SK-N-SH (cell line): ENCODE measurements around the gene CD180. TPM values are rescaled to one million over a fixed set of nuclear protein-coding genes. Genes with fewer than 3 reads are reported as not detected.
A peak's percentile ranks its signal among the peaks of the same experiment; 100 is the strongest.

Source experiments
- CHD2 ChIP-seq: fragments of 150-350 bp; IDR thresholded peaks from 2 replicates; pipeline ENCODE4 v1.6.1; 2018; ENCODE audit warnings: low read length; ENCODE audit not compliant: partially characterized antibody
- EZH2phosphoT487 ChIP-seq: fragments of 200-600 bp; sonication (generic); IDR thresholded peaks from 2 replicates; pipeline ENCODE4 v1.6.1; 2017; ENCODE audit warnings: low read depth, mixed run types, mild to moderate bottlenecking, antibody characterized with exemption, moderate library complexity, borderline replicate concordance
- FOSL2 ChIP-seq: IDR thresholded peaks from 2 replicates; pipeline ENCODE4 v1.4.0; 2012; ENCODE audit warnings: low read depth, mild to moderate bottlenecking, moderate library complexity, borderline replicate concordance
- FOXJ3 ChIP-seq: sonication (generic); formaldehyde crosslinking; IDR thresholded peaks from 2 replicates; pipeline ENCODE4 v1.5.1; 2020; ENCODE audit warnings: mild to moderate bottlenecking, missing genetic modification reagents
- FOXM1 ChIP-seq: IDR thresholded peaks from 2 replicates; pipeline ENCODE4 v1.4.0; 2012; ENCODE audit warnings: low read depth, mild to moderate bottlenecking
- GATA2 ChIP-seq: sonication (generic); formaldehyde crosslinking; IDR thresholded peaks from 2 replicates; pipeline ENCODE4 v1.5.0; 2020; ENCODE audit warnings: mild to moderate bottlenecking, missing genetic modification reagents
- IRF3 ChIP-seq: fragments of 150-350 bp; IDR thresholded peaks from 2 replicates; pipeline ENCODE4 v1.6.1; 2016; ENCODE audit warnings: mild to moderate bottlenecking, low read depth, low read length
- NFIC ChIP-seq: IDR thresholded peaks from 2 replicates; pipeline ENCODE4 v1.4.0; 2012; ENCODE audit warnings: borderline replicate concordance
- NRF1 ChIP-seq: IDR thresholded peaks from 2 replicates; pipeline ENCODE4 v1.6.1; 2012; ENCODE audit warnings: low read depth, mild to moderate bottlenecking, low read length
- PBX3 ChIP-seq: IDR thresholded peaks from 2 replicates; pipeline ENCODE4; 2012
- REST ChIP-seq: IDR thresholded peaks from 2 replicates; pipeline ENCODE4 v1.6.1; 2012; ENCODE audit warnings: mild to moderate bottlenecking, low read depth, low read length, moderate library complexity
- RFX5 ChIP-seq: IDR thresholded peaks from 2 replicates; pipeline ENCODE4 v1.6.1; 2012; ENCODE audit warnings: mild to moderate bottlenecking, improper control_type of control experiment, low read length
- RXRA ChIP-seq: IDR thresholded peaks from 2 replicates; pipeline ENCODE4 v1.4.0; 2012; ENCODE audit warnings: low read depth, mild to moderate bottlenecking, borderline replicate concordance
- SIN3A ChIP-seq: IDR thresholded peaks from 2 replicates; pipeline ENCODE4 v1.6.1; 2012; ENCODE audit warnings: low read depth, mild to moderate bottlenecking, low read length, moderate library complexity, borderline replicate concordance
- SMC3 ChIP-seq: IDR thresholded peaks from 2 replicates; pipeline ENCODE4 v1.6.1; 2012; ENCODE audit warnings: low read depth, low read length, improper control_type of control experiment
- TCF12 ChIP-seq: IDR thresholded peaks from 2 replicates; pipeline ENCODE4 v1.4.0; 2012
- TEAD4 ChIP-seq: IDR thresholded peaks from 2 replicates; pipeline ENCODE4 v1.4.0; 2012; ENCODE audit warnings: mild to moderate bottlenecking, borderline replicate concordance; ENCODE audit not compliant: insufficient read depth
- USF1 ChIP-seq: IDR thresholded peaks from 2 replicates; pipeline ENCODE4 v1.4.0; 2012; ENCODE audit warnings: low read depth, borderline replicate concordance
- YY1 ChIP-seq: IDR thresholded peaks from 2 replicates; pipeline ENCODE4 v1.4.0; 2012; ENCODE audit warnings: low read depth, mild to moderate bottlenecking
- polyA plus RNA-seq, 3 experiments: library from polyadenylated mRNA; depleted of rRNA; stranded (reverse); fragments of >200 nt; gene quantifications; 2 replicates each; pipeline ENCODE4 v1.2.3, GENCODE V29; 2012

CD180 gene
- polyA plus RNA-seq, 1 of the 3 experiments (the other 2 are of a cell fraction) = 0.02 TPM

- no peak for TF ChIP-seq USF1
- TF ChIP-seq SIN3A = no peak
- TF ChIP-seq RFX5 = no peak
- no peak for TF ChIP-seq FOXJ3
- TF ChIP-seq RXRA = peak; percentile 11; the same call in 1 of the 2 replicates
- no peak for TF ChIP-seq CHD2
- peak; percentile 51; the same call in 1 of the 2 replicates for TF ChIP-seq NFIC
- TF ChIP-seq TEAD4 = no peak
- no peak for TF ChIP-seq YY1
- peak; percentile 68 for TF ChIP-seq PBX3
- no peak for TF ChIP-seq FOXM1
- no peak for TF ChIP-seq REST
- TF ChIP-seq FOSL2 = peak; percentile 45
- TF ChIP-seq IRF3 = no peak
- TF ChIP-seq EZH2phosphoT487 = no peak
- TF ChIP-seq SMC3 = no peak
- peak; percentile 61 for TF ChIP-seq TCF12
- TF ChIP-seq GATA2 (CRISPR knock-in tag) = no peak
- TF ChIP-seq NRF1 = no peak
Observed at GRCh38 chr5:67240846-67241245, 44.2 kb upstream of the CD180 start (continued).
